Measurements from ENCODE around the gene KAT2A.

DNA sequence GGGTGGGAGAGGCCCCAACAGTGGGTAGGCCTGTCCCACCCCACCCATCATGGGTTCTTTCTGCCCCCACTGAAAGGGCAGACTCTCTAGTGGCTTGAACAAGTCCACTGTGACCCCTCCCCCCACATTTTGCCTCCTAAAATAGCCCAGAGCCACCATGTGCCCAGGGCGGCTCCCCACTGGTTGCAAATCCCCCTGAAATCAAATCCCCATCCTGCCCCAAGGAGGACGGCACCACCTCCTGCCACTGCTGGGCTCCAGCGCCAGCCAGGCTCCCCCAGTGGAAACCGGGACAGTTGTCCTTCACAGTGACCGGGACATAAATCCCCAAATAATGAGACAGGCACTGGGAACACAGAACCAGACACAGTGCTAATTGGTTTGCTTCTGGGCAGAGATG, 43.4 kb downstream of the KAT2A start:
- TF ChIP-seq, protein P1, sequence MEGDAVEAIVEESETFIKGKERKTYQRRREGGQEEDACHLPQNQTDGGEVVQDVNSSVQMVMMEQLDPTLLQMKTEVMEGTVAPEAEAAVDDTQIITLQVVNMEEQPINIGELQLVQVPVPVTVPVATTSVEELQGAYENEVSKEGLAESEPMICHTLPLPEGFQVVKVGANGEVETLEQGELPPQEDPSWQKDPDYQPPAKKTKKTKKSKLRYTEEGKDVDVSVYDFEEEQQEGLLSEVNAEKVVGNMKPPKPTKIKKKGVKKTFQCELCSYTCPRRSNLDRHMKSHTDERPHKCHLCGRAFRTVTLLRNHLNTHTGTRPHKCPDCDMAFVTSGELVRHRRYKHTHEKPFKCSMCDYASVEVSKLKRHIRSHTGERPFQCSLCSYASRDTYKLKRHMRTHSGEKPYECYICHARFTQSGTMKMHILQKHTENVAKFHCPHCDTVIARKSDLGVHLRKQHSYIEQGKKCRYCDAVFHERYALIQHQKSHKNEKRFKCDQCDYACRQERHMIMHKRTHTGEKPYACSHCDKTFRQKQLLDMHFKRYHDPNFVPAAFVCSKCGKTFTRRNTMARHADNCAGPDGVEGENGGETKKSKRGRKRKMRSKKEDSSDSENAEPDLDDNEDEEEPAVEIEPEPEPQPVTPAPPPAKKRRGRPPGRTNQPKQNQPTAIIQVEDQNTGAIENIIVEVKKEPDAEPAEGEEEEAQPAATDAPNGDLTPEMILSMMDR (IDR thresholded peaks at IDR 0.05; ENCODE audit: insufficient read depth, low read length, poor library complexity, severe bottlenecking) = no peak
- TF ChIP-seq EZH2phosphoT487 (conservative IDR thresholded peaks at IDR 0.05; ENCODE audit: low read length) = no peak
